Psoas muscle (tissue), 8 donors: ENCODE data around the gene S100A1. TPM values are rescaled to one million over a fixed set of nuclear protein-coding genes. Genes with fewer than 3 reads are reported as not detected.

Source experiments
- ATAC-seq, 4 donors: fragments of 200-7000 bp; cut with Tn5 transposase; one replicate each; pipeline ENCODE4 v1.9.1; 2020; ENCODE audit warnings: moderate library complexity in 3 of 4, mild to moderate bottlenecking in 2 of 4
- DNase-seq, 2 donors: peaks; one replicate each; pipeline ENCODE4 v3.0.0-alpha.2; 2020
- H3K27ac ChIP-seq: fragments of 200-600 bp; one replicate; pipeline ENCODE4 v1.8.0; 2022
- H3K27me3 ChIP-seq, 3 donors: fragments of 200-600 bp in 1 of 3; one replicate each; pipeline versions ENCODE4 v1.6.1 to v1.8.0; 2013 to 2022; ENCODE audit warnings: low read length in 2 of 3, mild to moderate bottlenecking in 2 of 3, moderate library complexity in 1 of 3; ENCODE audit not compliant: insufficient read depth in 3 of 3
- H3K36me3 ChIP-seq, 2 donors: fragments of 200-600 bp in 1 of 2; one replicate each; pipeline versions ENCODE4 v1.6.1 to v1.8.0; 2013 to 2022; ENCODE audit warnings: low read depth in 1 of 2, mild to moderate bottlenecking in 1 of 2, moderate library complexity in 1 of 2; ENCODE audit not compliant: insufficient read depth in 1 of 2
- H3K4me1 ChIP-seq: fragments of 200-600 bp; one replicate; pipeline ENCODE4 v1.8.0; 2022
- H3K4me3 ChIP-seq: fragments of 200-600 bp; one replicate; pipeline ENCODE4 v1.8.0; 2022; ENCODE audit warnings: mild to moderate bottlenecking
- H3K9me3 ChIP-seq: fragments of 200-600 bp; one replicate; pipeline ENCODE4 v1.8.0; 2022
- WGBS, 3 donors: extraction: QIAGEN DNeasy Blood & Tissue Kit; methylation state at CpG; one replicate each; pipeline versions ENCODE4 v1.1.6 to v1.1.7; 2013; 5-methylcytosine and 5-hydroxymethylcytosine counted together
- intact Hi-C, 2 donors: fragments of 100-400 bp; cut with DNase I; formaldehyde crosslinking; loops; one replicate each; pipeline versions ENCODE4 v1.11.0 to v1.14.2; 2022
- polyA plus RNA-seq, 3 donors: library from polyadenylated mRNA; stranded (reverse); fragments of 200-250 nt; gene quantifications; one replicate each; pipeline ENCODE4 v1.2.3, GENCODE V29; 2013
- total RNA-seq, 4 donors: library from RNA; stranded (reverse); fragmentation: NEBNext Ultra II Directional in 2 of 4; extraction: Animal tissue kit (Norgen Biotek cat#: 25700) in 2 of 4; gene quantifications; one replicate each; pipeline versions ENCODE4 v1.2.1 to v1.2.4, GENCODE V29; 2021 to 2023
- TF ChIP-seq, protein P1 (sequence below): fragments of 200-600 bp; IDR thresholded peaks from one replicate; pipeline ENCODE4 v1.8.0; 2022; ENCODE audit warnings: antibody characterized with exemption
- donor health status: healthy with polysubstance abuse.
- donor health status: DM: no; HTN: no; CAD: no; lungs with moderate emphysema.
- donor health status: Bipolar disorder and iron deficiency.
- donor health status: healthy.
- donor health status: DM: yes; HTN: yes; CAD: no.
- donor health status: DM: no; HTN: no; CAD: no.
- donor health status: DM: no; HTN: no; CAD: no.
- donor health status: DM: yes; HTN: yes; CAD: no.

The S100A1 gene
- total and polyA plus RNA-seq, 7 donors: 370 to 1,423 (median 1,008) TPM

DNA sequence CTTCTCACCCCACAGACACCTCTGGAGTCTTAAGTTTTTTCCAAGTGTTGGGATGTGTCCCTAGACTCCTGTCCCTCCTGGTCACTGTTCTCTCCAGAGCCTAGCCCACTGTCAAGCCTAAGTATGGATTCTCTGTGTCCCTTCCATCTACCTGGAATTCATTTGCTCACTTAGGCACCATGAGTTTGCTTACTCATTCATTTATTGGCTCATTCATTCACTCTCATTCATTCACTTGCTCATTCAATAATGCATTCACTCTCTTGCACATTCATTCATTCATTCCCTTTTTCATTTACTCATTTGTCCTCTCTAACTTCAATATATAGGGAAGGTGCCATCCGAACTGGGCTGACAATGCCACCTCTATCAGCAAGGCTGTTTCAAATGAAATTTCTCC, 16.9 kb upstream of the S100A1 start:
- H3K36me3 ChIP-seq: peaks cover 0 to 16% of the 10 kb centered on the region in 2 donors
- peak overlapping the region; percentile 81 for H3K27ac ChIP-seq
- 77 to 83% (median 79%) methylated on average over 1 of the region's 1 CpG for WGBS, 3 donors
- H3K27me3 ChIP-seq: no peaks in the 10 kb centered on the region
- peak overlapping the region; percentile 65 for H3K4me3 ChIP-seq
- H3K9me3 ChIP-seq: no peaks in the 10 kb centered on the region
- ATAC-seq: no peak
- H3K4me1 ChIP-seq: peaks cover 27% of the 10 kb centered on the region
- intact Hi-C loops: no loop called here
- TF ChIP-seq, protein P1, sequence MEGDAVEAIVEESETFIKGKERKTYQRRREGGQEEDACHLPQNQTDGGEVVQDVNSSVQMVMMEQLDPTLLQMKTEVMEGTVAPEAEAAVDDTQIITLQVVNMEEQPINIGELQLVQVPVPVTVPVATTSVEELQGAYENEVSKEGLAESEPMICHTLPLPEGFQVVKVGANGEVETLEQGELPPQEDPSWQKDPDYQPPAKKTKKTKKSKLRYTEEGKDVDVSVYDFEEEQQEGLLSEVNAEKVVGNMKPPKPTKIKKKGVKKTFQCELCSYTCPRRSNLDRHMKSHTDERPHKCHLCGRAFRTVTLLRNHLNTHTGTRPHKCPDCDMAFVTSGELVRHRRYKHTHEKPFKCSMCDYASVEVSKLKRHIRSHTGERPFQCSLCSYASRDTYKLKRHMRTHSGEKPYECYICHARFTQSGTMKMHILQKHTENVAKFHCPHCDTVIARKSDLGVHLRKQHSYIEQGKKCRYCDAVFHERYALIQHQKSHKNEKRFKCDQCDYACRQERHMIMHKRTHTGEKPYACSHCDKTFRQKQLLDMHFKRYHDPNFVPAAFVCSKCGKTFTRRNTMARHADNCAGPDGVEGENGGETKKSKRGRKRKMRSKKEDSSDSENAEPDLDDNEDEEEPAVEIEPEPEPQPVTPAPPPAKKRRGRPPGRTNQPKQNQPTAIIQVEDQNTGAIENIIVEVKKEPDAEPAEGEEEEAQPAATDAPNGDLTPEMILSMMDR: no peak
- DNase-seq: no peak

DNA sequence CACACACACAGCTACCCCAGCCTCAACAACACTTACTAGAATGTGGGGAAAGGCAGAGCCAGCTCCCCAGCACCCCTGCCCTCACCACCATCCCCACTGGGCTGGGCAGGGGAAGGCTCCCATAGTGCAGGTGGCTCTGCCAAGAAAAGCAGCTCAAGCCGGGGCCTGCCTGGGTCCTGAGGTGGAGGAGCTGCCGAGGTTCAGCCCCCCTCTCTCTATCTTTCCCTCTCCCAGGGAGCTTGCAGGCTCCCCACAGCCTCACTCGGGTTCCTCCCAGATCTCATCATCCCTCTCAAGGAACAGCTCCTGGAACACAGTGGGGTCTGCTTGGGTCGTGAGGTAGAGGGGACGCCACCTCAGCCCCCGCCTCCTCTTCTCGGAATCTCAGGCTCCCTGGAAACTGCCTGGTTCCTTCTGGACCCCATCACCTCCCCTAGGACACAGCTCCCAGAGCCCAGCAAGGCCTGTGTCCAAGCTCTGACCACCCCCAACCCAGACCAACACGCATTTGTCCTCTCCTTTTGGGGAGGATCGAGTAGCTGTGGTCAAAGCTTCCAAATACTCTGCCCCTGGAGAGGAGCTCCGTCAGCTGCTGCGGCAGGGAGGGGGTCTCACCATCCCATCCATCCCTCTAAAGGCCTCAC, 16.0 kb upstream of the S100A1 start:
- DNase-seq: no peak
- Histone ChIP-seq H3K27ac (peak overlapping the region; percentile 77), H3K9me3 (no peaks in the 10 kb centered on the region), H3K4me1 (peaks cover 27% of the 10 kb centered on the region), H3K36me3 (peaks cover 0 to 7% of the 10 kb centered on the region in 2 donors), H3K4me3 (peak overlapping the region; percentile 65), H3K27me3 (no peaks in the 10 kb centered on the region)
- ATAC-seq: peak in 2 of 4 donors; percentile 8 to 19
- 45 to 48% (median 45%) methylated on average over 11 of the region's 11 CpGs for WGBS, 3 donors
- intact Hi-C loops: no loop called here
- TF ChIP-seq, protein P1: no peak

DNA sequence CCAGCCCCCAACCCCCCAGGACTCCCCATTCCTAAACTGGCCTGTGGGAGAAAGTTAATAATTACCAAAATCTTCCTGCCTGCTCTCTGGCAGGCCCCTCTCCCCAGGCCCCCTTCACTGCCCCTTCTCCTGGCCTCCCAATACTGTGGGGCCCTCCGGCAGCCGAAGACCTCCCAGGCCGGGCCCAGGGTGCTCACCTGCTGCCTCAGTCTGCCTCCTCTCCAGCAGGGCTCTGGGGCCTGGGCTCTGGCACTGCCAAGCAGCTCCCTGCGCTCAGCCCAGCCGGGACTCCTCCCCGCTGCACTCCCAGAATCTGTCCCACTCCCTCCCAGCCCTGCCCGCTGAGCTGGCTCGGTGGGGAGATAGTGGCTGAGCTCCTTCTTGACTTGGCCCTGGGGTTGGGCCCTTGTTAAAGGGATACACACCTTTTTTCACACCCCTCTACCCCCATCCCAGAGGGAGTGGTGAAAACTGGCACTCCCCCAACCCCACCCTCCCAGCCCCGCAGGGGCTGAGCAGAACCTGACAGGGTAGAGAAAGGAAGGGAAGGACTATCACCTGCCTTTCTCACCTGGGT, 15.4 kb upstream of the S100A1 start, which contains the start of gene S100A16:
Gene S100A16, minus strand, starts transcription at position 383 of the 577 bp plus-strand sequence. CDS start 4,986 bp downstream, outside the sequence.
- H3K9me3 ChIP-seq: no peaks in the 10 kb centered on the region
- TF ChIP-seq, protein P1: no peak
- intact Hi-C loops: no loop called here
- peaks cover 30% of the 10 kb centered on the region for H3K4me1 ChIP-seq
- ATAC-seq (peak; percentile 62 to 74 (median 70)), DNase-seq (peak; percentile 73 to 88)
- H3K27me3 ChIP-seq: no peaks in the 10 kb centered on the region
- peak within 1 kb of the TSS; percentile 77 for H3K27ac ChIP-seq
- WGBS, 3 donors: 31 to 35% (median 32%) methylated on average over 9 of the region's 9 CpGs
- peaks cover 0 to 3% of the 10 kb centered on the region in 2 donors for H3K36me3 ChIP-seq
- peak within 1 kb of the TSS; percentile 65 for H3K4me3 ChIP-seq

GRCh38 chr1:153613406-153613805, 14.8 kb upstream of the S100A1 start:
- Histone ChIP-seq H3K27ac (peak overlapping the region; percentile 77), H3K9me3 (no peaks in the 10 kb centered on the region), H3K4me3 (peak overlapping the region; percentile 65), H3K36me3 (peaks cover 0 to 8% of the 10 kb centered on the region in 2 donors), H3K4me1 (peaks cover 28% of the 10 kb centered on the region), H3K27me3 (no peaks in the 10 kb centered on the region)
- DNase-seq (no peak), ATAC-seq (no peak)
- intact Hi-C loops: no loop called here
- WGBS, 3 donors: 55 to 83% (median 64%) methylated on average over 5 of the region's 5 CpGs
- TF ChIP-seq, protein P1: no peak
